HEK293 (cell line): ENCODE measurements around the gene FAM171A2.
A peak's percentile ranks its signal among the peaks of the same experiment; 100 is the strongest.

Experiments used
- CTCF ChIA-PET: fragments of 350-600 bp; formaldehyde crosslinking; extraction: SDS; loops from one replicate; lab custom pipeline; 2021; ENCODE audit warnings: antibody characterized with exemption; lab: Yijun Ruan, JAX
- POLR2A ChIA-PET: fragments of 300-600 bp; formaldehyde crosslinking; extraction: SDS; loops from one replicate; lab custom pipeline; 2020; ENCODE audit warnings: antibody characterized with exemption, inconsistent platforms; lab: Yijun Ruan, JAX
- H3K27ac ChIP-seq: fragments of 200-500 bp; sonication (Bioruptor generic); 2 replicates; pipeline ENCODE4 v1.5.1; 2014; ENCODE audit warnings: low read depth, low read length, control low read depth, inconsistent platforms; ENCODE audit errors: extremely low read depth
- H3K36me3 ChIP-seq, 2 experiments: fragments of 200-500 bp in 1 of 2; sonication (Bioruptor generic) in 1 of 2; 1 replicate in 1 of 2; 2 replicates in 1 of 2; pipeline ENCODE4 v1.5.1; 2014 to 2017; ENCODE audit warnings: inconsistent platforms in 2 of 2, low read length in 2 of 2; ENCODE audit not compliant: control insufficient read depth in 2 of 2, insufficient read depth in 1 of 2
- H3K4me1 ChIP-seq: fragments of 200-500 bp; sonication (Bioruptor generic); 2 replicates; pipeline ENCODE4 v1.5.1; 2014; ENCODE audit warnings: mild to moderate bottlenecking, low read length, inconsistent platforms; ENCODE audit not compliant: control insufficient read depth, insufficient read depth
- H3K4me3 ChIP-seq: 2 replicates; pipeline ENCODE4 v1.5.1; 2011; ENCODE audit warnings: low read depth, mild to moderate bottlenecking, control low read depth, low read length, moderate library complexity
- H3K9me3 ChIP-seq: fragments of 200-500 bp; sonication (Bioruptor generic); 2 replicates; pipeline ENCODE4 v1.5.1; 2014; ENCODE audit warnings: low read depth, low read length, inconsistent platforms; ENCODE audit not compliant: control insufficient read depth, insufficient read depth
- HIC1 ChIP-seq: fragments of 450-650 bp; formaldehyde crosslinking; IDR thresholded peaks from 2 replicates; pipeline ENCODE4 v1.5.1; 2016; ENCODE audit warnings: missing biosample characterization, missing genetic modification characterization
- HOXA7 ChIP-seq: sonication (generic); formaldehyde crosslinking; IDR thresholded peaks from 2 replicates; pipeline ENCODE4 v1.8.1; 2022; ENCODE audit warnings: missing genetic modification reagents, borderline replicate concordance
- HOXD13 ChIP-seq: sonication (generic); formaldehyde crosslinking; IDR thresholded peaks from 2 replicates; pipeline ENCODE4 v1.8.0; 2022; ENCODE audit warnings: missing genetic modification reagents, borderline replicate concordance
- KLF10 ChIP-seq: fragments of 450-650 bp; IDR thresholded peaks from 2 replicates; pipeline ENCODE4 v1.5.1; 2018; ENCODE audit warnings: missing biosample characterization, mild to moderate bottlenecking, missing genetic modification characterization
- OVOL3 ChIP-seq: fragments of 450-650 bp; formaldehyde crosslinking; IDR thresholded peaks from 2 replicates; pipeline ENCODE4 v1.5.1; 2016; ENCODE audit warnings: missing biosample characterization, missing genetic modification characterization
- ZBTB17 ChIP-seq: fragments of 450-650 bp; formaldehyde crosslinking; IDR thresholded peaks from 2 replicates; pipeline ENCODE4 v1.5.1; 2016; ENCODE audit warnings: missing biosample characterization, missing genetic modification characterization
- ZFP37 ChIP-seq: fragments of 450-650 bp; formaldehyde crosslinking; IDR thresholded peaks from 2 replicates; pipeline ENCODE4 v1.5.1; 2016; ENCODE audit warnings: missing biosample characterization, missing genetic modification characterization
- ZIC2 ChIP-seq: fragments of 450-650 bp; formaldehyde crosslinking; IDR thresholded peaks from 2 replicates; pipeline ENCODE4 v1.5.1; 2016; ENCODE audit warnings: missing biosample characterization, missing genetic modification characterization
- ZNF138 ChIP-seq: fragments of 450-650 bp; formaldehyde crosslinking; IDR thresholded peaks from 2 replicates; pipeline ENCODE4 v1.5.1; 2016; ENCODE audit warnings: missing biosample characterization, missing genetic modification characterization, borderline replicate concordance
- ZNF16 ChIP-seq: fragments of 450-650 bp; formaldehyde crosslinking; IDR thresholded peaks from 2 replicates; pipeline ENCODE4 v1.5.1; 2016; ENCODE audit warnings: low read depth, missing biosample characterization, missing genetic modification characterization
- ZNF239 ChIP-seq: fragments of 450-650 bp; formaldehyde crosslinking; IDR thresholded peaks from 2 replicates; pipeline ENCODE4 v1.5.1; 2016; ENCODE audit warnings: missing biosample characterization, missing genetic modification characterization
- ZNF292 ChIP-seq: fragments of 450-650 bp; formaldehyde crosslinking; IDR thresholded peaks from 2 replicates; pipeline ENCODE4 v1.5.1; 2016; ENCODE audit warnings: low read depth, missing biosample characterization, missing genetic modification characterization, borderline replicate concordance
- ZNF311 ChIP-seq: fragments of 450-650 bp; formaldehyde crosslinking; IDR thresholded peaks from 2 replicates; pipeline ENCODE4 v1.5.1; 2017; ENCODE audit warnings: missing biosample characterization, missing genetic modification characterization, borderline replicate concordance
- ZNF530 ChIP-seq: fragments of 450-650 bp; formaldehyde crosslinking; IDR thresholded peaks from 2 replicates; pipeline ENCODE4 v1.5.1; 2016; ENCODE audit warnings: low read depth, missing biosample characterization, missing genetic modification characterization
- ZNF548 ChIP-seq: fragments of 450-650 bp; formaldehyde crosslinking; IDR thresholded peaks from 2 replicates; pipeline ENCODE4 v1.5.1; 2016; ENCODE audit warnings: missing biosample characterization, missing genetic modification characterization
- ZNF549 ChIP-seq: fragments of 450-650 bp; IDR thresholded peaks from 2 replicates; pipeline ENCODE4 v1.5.1; 2018; ENCODE audit warnings: missing biosample characterization, missing genetic modification characterization, mild to moderate bottlenecking, inconsistent platforms, moderate library complexity
- ZNF600 ChIP-seq: fragments of 450-650 bp; formaldehyde crosslinking; IDR thresholded peaks from 2 replicates; pipeline ENCODE4 v1.5.1; 2016; ENCODE audit warnings: missing biosample characterization, missing genetic modification characterization
- ZNF670 ChIP-seq: fragments of 450-650 bp; formaldehyde crosslinking; IDR thresholded peaks from 2 replicates; pipeline ENCODE4 v1.5.1; 2016; ENCODE audit warnings: missing biosample characterization, missing genetic modification characterization, low read depth
- ZNF677 ChIP-seq: fragments of 450-650 bp; IDR thresholded peaks from 2 replicates; pipeline ENCODE4 v1.5.0; 2018; ENCODE audit warnings: missing biosample characterization, mild to moderate bottlenecking, missing genetic modification characterization, moderate library complexity
- ZNF707 ChIP-seq: fragments of 450-650 bp; formaldehyde crosslinking; IDR thresholded peaks from 2 replicates; pipeline ENCODE4 v1.5.1; 2016; ENCODE audit warnings: missing biosample characterization, missing genetic modification characterization
- ZNF768 ChIP-seq: fragments of 450-650 bp; formaldehyde crosslinking; IDR thresholded peaks from 2 replicates; pipeline ENCODE4 v1.5.1; 2018; ENCODE audit warnings: missing biosample characterization, mild to moderate bottlenecking, missing genetic modification characterization
- ZNF785 ChIP-seq: fragments of 450-650 bp; formaldehyde crosslinking; IDR thresholded peaks from 2 replicates; pipeline ENCODE4 v1.5.1; 2016; ENCODE audit warnings: missing biosample characterization, missing genetic modification characterization
- ZSCAN5A ChIP-seq: fragments of 450-650 bp; formaldehyde crosslinking; IDR thresholded peaks from 2 replicates; pipeline ENCODE4 v1.5.1; 2016; ENCODE audit warnings: missing biosample characterization, missing genetic modification characterization

The FAM171A2 gene

GRCh38 chr17:44350733-44351226, 12.9 kb downstream of the FAM171A2 start (continued):
- TF ChIP-seq HIC1 (tag by site-specific recombination): peak; percentile 67; the same call in 1 of the 2 replicates

GRCh38 chr17:44349553-44350070, 14.0 kb downstream of the FAM171A2 start:
- Histone ChIP-seq H3K4me1 (no peaks in the 10 kb centered on the region), H3K36me3 (peaks cover 0 to 46% of the 10 kb centered on the region in 2 experiments; a peak in 1 of 3 replicates), H3K27ac (no peak overlapping the region), H3K4me3 (no peak overlapping the region), H3K9me3 (no peaks in the 10 kb centered on the region)
- no peak for TF ChIP-seq ZNF600 (tag by site-specific recombination)
- TF ChIP-seq ZNF548 (tag by site-specific recombination): no peak
- no peak for TF ChIP-seq ZNF768 (tag by site-specific recombination)
- TF ChIP-seq ZNF785: no peak
- no peak for TF ChIP-seq KLF10 (tag by site-specific recombination)
- TF ChIP-seq HOXD13 (CRISPR knock-in tag): no peak
- TF ChIP-seq OVOL3 (tag by site-specific recombination): no peak
- ChIA-PET POLR2A (interaction anchor here (1.7 kb wide), 1 partner anchor 36 kb away, joined by 4 read pairs; no protein-coding TSS in a partner anchor), CTCF (interaction anchor here (0.6 to 3.0 kb wide), 12 partner anchors 11 to 439 kb away, joined by 3 to 21 read pairs (median 8); no protein-coding TSS in a partner anchor)

GRCh38 chr17:44348988-44349364, 14.7 kb downstream of the FAM171A2 start:
- H3K9me3 ChIP-seq: no peaks in the 10 kb centered on the region
- peaks cover 0 to 46% of the 10 kb centered on the region in 2 experiments; a peak in 1 of 3 replicates for H3K36me3 ChIP-seq
- ChIA-PET POLR2A (interaction anchor here (0.6 to 1.7 kb wide), 2 partner anchors 36 to 118 kb away, joined by 4 to 6 read pairs; no protein-coding TSS in a partner anchor), CTCF (interaction anchor here (0.6 to 3.0 kb wide), 5 partner anchors 11 to 1871 kb away, joined by 3 to 21 read pairs (median 3); no protein-coding TSS in a partner anchor)
- TF ChIP-seq ZFP37 (no peak), ZNF530 (no peak)
- no peaks in the 10 kb centered on the region for H3K4me1 ChIP-seq
- H3K4me3 ChIP-seq: no peak overlapping the region
- no peak overlapping the region for H3K27ac ChIP-seq

GRCh38 chr17:44348234-44348987, 15.2 kb downstream of the FAM171A2 start:
- H3K4me3 ChIP-seq: no peak overlapping the region
- H3K4me1 ChIP-seq: no peaks in the 10 kb centered on the region
- no peaks in the 10 kb centered on the region for H3K9me3 ChIP-seq
- ChIA-PET CTCF (interaction anchor here (0.6 to 2.1 kb wide), 7 partner anchors 13 to 1871 kb away, joined by 3 to 5 read pairs (median 3); no protein-coding TSS in a partner anchor), POLR2A (interaction anchor here (0.5 to 1.7 kb wide), 3 partner anchors 32 to 118 kb away, joined by 4 to 6 read pairs (median 4); no protein-coding TSS in a partner anchor)
- no peak for TF ChIP-seq HOXA7 (CRISPR knock-in tag)
- TF ChIP-seq ZNF138 (tag by site-specific recombination): no peak
- no peak for TF ChIP-seq ZNF549 (tag by site-specific recombination)
- TF ChIP-seq ZNF239 (tag by site-specific recombination): no peak
- TF ChIP-seq ZIC2 (tag by site-specific recombination): no peak
- TF ChIP-seq ZNF530: no peak
- no peak for TF ChIP-seq ZNF311 (tag by site-specific recombination)
- no peak for TF ChIP-seq ZNF677 (tag by site-specific recombination)
- TF ChIP-seq ZSCAN5A: no peak
- no peak for TF ChIP-seq ZNF16 (tag by site-specific recombination)
- TF ChIP-seq ZNF292 (tag by site-specific recombination): no peak
- no peak for TF ChIP-seq ZNF670 (tag by site-specific recombination)
- TF ChIP-seq ZNF707 (tag by site-specific recombination): no peak
- TF ChIP-seq ZBTB17 (tag by site-specific recombination): no peak
- H3K27ac ChIP-seq: no peak overlapping the region
- H3K36me3 ChIP-seq: peaks cover 0 to 46% of the 10 kb centered on the region in 2 experiments; a peak in 1 of 3 replicates
